Right lobe of liver (tissue), 6 donors: ENCODE results near the gene PCED1A. TPM values are rescaled to one million over a fixed set of nuclear protein-coding genes. Genes with fewer than 3 reads are reported as not detected.

ENCODE experiments used
- ATAC-seq, 4 donors: fragments of 200-7000 bp; cut with Tn5 transposase; one replicate each; pipeline ENCODE4 v1.9.1; 2020; ENCODE audit warnings: mild to moderate bottlenecking in 4 of 4, moderate library complexity in 4 of 4
- DNase-seq, 3 donors: peaks; one replicate each; pipeline ENCODE4 v3.0.0-alpha.2; 2020
- H3K27ac ChIP-seq, 3 donors: fragments of 200-600 bp; one replicate each; pipeline ENCODE4 v1.8.0; 2022
- H3K27me3 ChIP-seq, 2 donors: fragments of 200-600 bp; one replicate each; pipeline ENCODE4 v1.8.0; 2022
- H3K36me3 ChIP-seq, 4 donors: fragments of 200-600 bp; sonication (generic) in 1 of 4; one replicate each; pipeline versions ENCODE4 v1.5.1 to v1.8.0; 2017 to 2022; ENCODE audit warnings: control low read depth in 1 of 4
- H3K4me1 ChIP-seq, 4 donors: fragments of 200-600 bp; sonication (generic) in 1 of 4; one replicate each; pipeline versions ENCODE4 v1.5.1 to v1.8.0; 2017 to 2022; ENCODE audit warnings: control low read depth in 1 of 4
- H3K4me3 ChIP-seq, 3 donors: fragments of 200-600 bp; one replicate each; pipeline ENCODE4 v1.8.0; 2022
- H3K9me3 ChIP-seq, 4 donors: fragments of 200-600 bp; sonication (generic) in 1 of 4; one replicate each; pipeline versions ENCODE4 v1.5.1 to v1.8.0; 2017 to 2022; ENCODE audit warnings: control low read depth in 1 of 4
- CTCF ChIP-seq, 4 donors: fragments of 200-600 bp in 3 of 4; fragments of 450-650 bp in 1 of 4; IDR thresholded peaks; one replicate each; pipeline versions ENCODE4 v1.5.1 to v1.8.0; 2016 to 2022; ENCODE audit warnings: antibody characterized with exemption in 4 of 4, mild to moderate bottlenecking in 2 of 4
- POLR2A ChIP-seq: fragments of 450-650 bp; IDR thresholded peaks from one replicate; pipeline ENCODE4 v1.6.1; 2017; ENCODE audit warnings: antibody characterized with exemption, mild to moderate bottlenecking
- WGBS: methylation state at CpG from one replicate; pipeline ENCODE4 v1.1.6; 2018; ENCODE audit warnings: low coverage, low lambda C conversion rate; ENCODE audit not compliant: insufficient coverage; ENCODE audit errors: missing lambda C conversion rate; 5-methylcytosine and 5-hydroxymethylcytosine counted together
- intact Hi-C, 2 donors: fragments of 100-400 bp; cut with DNase I; formaldehyde crosslinking; loops; one replicate each; pipeline versions ENCODE4 v1.11.2 to v1.14.1; 2022
- total RNA-seq, 6 experiments: library from RNA; depleted of rRNA in 2 of 6; stranded (reverse); fragments of >200 nt in 2 of 6; fragmentation: NEBNext Ultra II Directional in 3 of 6; extraction: Animal tissue kit (Norgen Biotek cat#: 25700) in 3 of 6; gene quantifications; one replicate each; pipeline versions ENCODE4 v1.1.0 to v1.2.4, GENCODE V29; 2016 to 2023
- donor health status: DM: no; HTN: yes; CAD: no.
- donor health status: DM: no; HTN: no; CAD: no.
- donor health status: DM: no; HTN: no; CAD: no.
- donor health status: DM: no; HTN: yes; CAD: no.
- donor health status: DM: no; HTN: yes; CAD: no.

Gene PCED1A
- total RNA-seq, 6 experiments from 2014 or later, result 9.6 to 22.2 (median 18.6) TPM

- H3K36me3 ChIP-seq, result no peaks in the 10 kb centered on the region
- intact Hi-C loops, result no loop called here
- ATAC-seq (peak in 1 of 4 donors; percentile 35), DNase-seq (no peak)
- no peak for TF ChIP-seq CTCF (IDR thresholded peaks at IDR 0.05)
- TF ChIP-seq POLR2A, result no peak
- H3K4me1 ChIP-seq, result no peaks in the 10 kb centered on the region
- peaks cover 0 to 18% of the 10 kb centered on the region in 2 donors for H3K27me3 ChIP-seq
- H3K4me3 ChIP-seq, result no peak overlapping the region
- 20% methylated on average over 5 of the region's 5 CpGs for WGBS
- no peak overlapping the region for H3K27ac ChIP-seq
- H3K9me3 ChIP-seq, result no peaks in the 10 kb centered on the region
These were observed 18.4 kb downstream of the PCED1A start for GRCh38 chr20:2822073-2822472.

DNA sequence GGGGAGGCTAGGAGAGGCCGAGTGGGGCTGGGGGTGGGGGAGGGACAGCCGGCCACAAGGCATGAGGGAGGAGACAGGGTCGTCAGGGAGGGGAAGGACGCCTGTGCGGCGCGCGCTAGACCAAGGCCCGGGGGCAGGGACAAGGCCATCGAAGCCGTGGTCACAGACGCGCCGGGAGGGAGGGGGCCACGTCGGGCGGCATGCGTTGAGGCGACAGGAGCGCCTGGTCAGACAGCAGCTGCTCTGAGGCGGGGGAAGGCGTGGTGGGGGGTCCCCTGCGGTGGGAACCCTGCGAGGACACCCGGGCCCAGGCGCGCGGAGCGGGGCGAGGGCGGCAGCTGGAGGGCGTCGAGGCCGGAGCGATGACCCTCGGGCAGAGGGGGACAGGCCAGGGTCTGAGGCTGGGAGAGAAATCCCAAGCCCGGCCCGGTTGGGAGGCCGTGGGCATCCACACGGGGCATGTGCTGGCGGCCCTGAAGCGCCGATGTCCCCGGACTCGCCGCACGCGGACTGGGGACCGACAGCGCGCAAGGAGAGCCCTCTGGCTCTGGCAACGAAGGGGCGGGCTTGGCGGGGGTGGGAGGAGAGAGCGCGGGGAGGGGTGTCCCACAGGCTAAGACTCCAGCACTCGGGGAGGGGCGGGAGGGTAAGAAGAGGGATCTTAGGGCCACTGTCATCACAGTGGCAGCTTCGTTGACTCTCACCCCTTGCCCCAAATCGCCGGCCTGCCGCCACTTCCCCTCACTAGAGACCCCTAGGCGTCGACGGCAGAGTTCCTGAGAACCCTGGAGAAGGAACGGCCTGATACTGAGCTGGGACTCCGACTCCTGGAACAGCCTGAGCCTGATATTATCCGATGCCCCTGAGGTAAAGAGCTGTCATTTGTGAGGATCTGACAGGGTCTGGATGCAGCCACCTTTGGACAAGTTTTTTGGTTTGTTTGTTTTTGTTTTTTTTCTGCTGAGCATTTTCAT, 19.3 kb downstream of the PCED1A start:
- 14% methylated on average over 5 of the region's 68 CpGs for WGBS
- Histone ChIP-seq H3K27ac (no peak overlapping the region), H3K36me3 (no peaks in the 10 kb centered on the region), H3K27me3 (peaks cover 0 to 18% of the 10 kb centered on the region in 2 donors), H3K4me3 (no peak overlapping the region), H3K4me1 (no peaks in the 10 kb centered on the region), H3K9me3 (no peaks in the 10 kb centered on the region)
- TF ChIP-seq CTCF (IDR thresholded peaks at IDR 0.05), result no peak
- no peak for TF ChIP-seq POLR2A
- intact Hi-C loops, result no loop called here
- ATAC-seq (peak in 2 of 4 donors; percentile 9 to 37), DNase-seq (peak in 1 of 3 donors; percentile 40)

GRCh38 chr20:2820084-2820895, 20.2 kb downstream of the PCED1A start:
- intact Hi-C loops, result no loop called here
- WGBS, result 38% methylated on average over 10 of the region's 32 CpGs
- no peaks in the 10 kb centered on the region for H3K9me3 ChIP-seq
- H3K4me1 ChIP-seq, result no peaks in the 10 kb centered on the region
- no peak for DNase-seq
- H3K4me3 ChIP-seq, result no peak overlapping the region
- peaks cover 0 to 18% of the 10 kb centered on the region in 2 donors for H3K27me3 ChIP-seq
- no peaks in the 10 kb centered on the region for H3K36me3 ChIP-seq
- peak in 1 of 4 donors; percentile 14 for ATAC-seq
- H3K27ac ChIP-seq, result no peak overlapping the region
- TF ChIP-seq POLR2A, result no peak
- no peak for TF ChIP-seq CTCF (IDR thresholded peaks at IDR 0.05)

- 54% methylated on average over 3 of the region's 7 CpGs for WGBS
- no peaks in the 10 kb centered on the region for H3K36me3 ChIP-seq
- DNase-seq (no peak), ATAC-seq (no peak)
- H3K9me3 ChIP-seq, result no peaks in the 10 kb centered on the region
- TF ChIP-seq POLR2A (no peak), CTCF (IDR thresholded peaks at IDR 0.05) (no peak)
- H3K27ac ChIP-seq, result no peak overlapping the region
- intact Hi-C loops, result no loop called here
- H3K27me3 ChIP-seq, result peaks cover 0 to 18% of the 10 kb centered on the region in 2 donors
- H3K4me3 ChIP-seq, result no peak overlapping the region
- H3K4me1 ChIP-seq, result no peaks in the 10 kb centered on the region
These were observed 22.4 kb downstream of the PCED1A start for GRCh38 chr20:2817891-2818595.
